NCI-H2107 treated with DMSO at 0.1 percent for 48 hours (cell line): ENCODE results near the gene STAC3.
"Not testable (repeated sequence)": the region's sequence is repeated elsewhere in the genome, so short reads cannot be mapped to it uniquely, and the experiment has no call there.

ENCODE experiments used
- DNase-seq: peaks from one replicate; lab custom pipeline; 2025; ENCODE audit not compliant: unreplicated experiment; lab: John Stamatoyannopoulos, UW

STAC3 gene

DNA sequence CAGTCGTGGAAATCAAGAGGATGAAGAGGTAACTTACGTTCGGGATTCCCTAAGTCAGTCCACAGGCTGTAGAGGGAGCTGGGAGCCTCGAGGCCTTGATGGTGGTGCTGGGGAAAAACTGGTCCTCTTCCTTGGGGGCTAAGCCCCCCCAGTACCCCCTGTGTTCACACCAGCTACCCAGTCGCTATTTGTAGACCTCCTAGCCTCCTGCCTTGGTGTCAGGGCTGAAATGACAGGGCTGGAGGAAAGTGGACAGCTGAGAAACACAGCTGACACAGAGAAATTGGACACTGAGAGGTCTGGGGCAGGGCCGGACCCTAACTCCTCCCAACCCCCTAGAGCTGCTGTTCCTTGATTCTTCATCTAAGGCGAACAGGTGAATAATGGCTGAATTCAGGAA is at the start of gene STAC3:
TSS of gene STAC3 (minus strand) at position 232 of the 400 bp plus-strand sequence. CDS start 1,551 bp downstream, outside the sequence.
- DNase-seq: no peak

DNA sequence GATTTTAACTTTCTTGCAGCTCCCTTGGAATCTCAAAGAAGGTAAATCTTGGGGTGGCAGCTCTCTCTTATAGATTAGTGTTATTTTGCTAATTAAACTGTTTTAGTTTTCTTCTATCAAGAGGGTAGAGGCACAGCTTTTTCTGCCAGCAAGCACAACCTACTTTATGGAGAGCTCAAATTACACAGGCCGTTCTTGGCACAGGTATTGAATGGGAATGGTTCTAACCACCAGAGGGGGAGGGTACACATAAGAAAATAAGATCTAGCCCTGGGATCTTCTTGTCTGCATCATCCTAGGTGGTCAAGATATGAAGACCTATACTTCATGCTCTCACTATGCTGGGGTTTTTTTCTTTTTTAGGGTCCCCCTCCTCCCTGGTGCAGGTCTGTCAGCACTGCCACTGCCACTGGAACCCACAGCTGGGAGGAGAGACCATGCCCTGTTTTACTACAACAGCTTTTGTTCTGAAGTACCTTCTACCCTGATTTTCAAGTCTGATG is 48.6 kb upstream of the STAC3 start:
- peak; percentile 86 for DNase-seq

- no peak for DNase-seq
These were observed 45.3 kb upstream of the STAC3 start for GRCh38 chr12:57296291-57296690.

GRCh38 chr12:57282073-57282472 is 31.1 kb upstream of the STAC3 start:
- not testable (repeated sequence) for DNase-seq

DNA sequence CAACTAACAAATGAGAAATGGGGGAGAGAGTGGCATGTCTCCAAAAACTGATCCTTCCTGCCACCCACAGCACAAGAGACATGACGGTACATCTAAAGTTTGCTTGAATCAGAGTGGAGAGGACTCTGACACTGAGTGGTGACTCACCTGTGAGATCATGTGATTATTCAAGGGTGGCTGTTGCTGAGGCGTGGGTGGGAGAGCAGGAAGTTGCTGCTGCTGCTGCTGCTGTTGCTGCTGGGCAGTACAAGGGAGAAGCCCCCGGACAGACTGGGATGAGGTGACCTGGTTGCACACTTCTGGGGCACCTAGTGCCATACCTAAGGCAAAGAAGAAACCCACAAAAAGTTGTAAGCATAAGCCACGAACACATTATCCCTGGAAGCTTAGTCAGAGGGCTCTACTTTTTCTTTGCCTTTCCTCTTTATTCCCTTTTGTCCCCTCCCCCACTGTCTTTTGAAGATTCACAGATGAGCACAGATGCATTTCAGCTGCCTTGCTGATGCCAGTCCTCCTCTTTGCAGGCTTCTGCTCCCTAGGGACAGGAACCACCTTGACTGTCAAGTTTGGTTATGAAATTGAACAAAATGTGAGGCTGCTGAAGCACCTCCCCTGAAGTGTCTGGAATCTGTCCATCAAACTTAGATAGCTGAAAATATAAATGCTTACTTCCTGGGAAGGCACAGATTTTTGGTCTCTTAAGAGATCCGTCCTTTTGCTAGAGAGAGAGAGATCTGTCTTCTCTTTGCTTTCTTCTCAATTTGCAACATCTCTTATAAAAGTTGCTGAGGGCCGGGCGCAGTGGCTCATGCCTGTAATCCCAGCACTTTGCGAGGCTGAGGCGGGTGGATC is 29.4 kb upstream of the STAC3 start:
- no peak for DNase-seq

GRCh38 chr12:57278465-57279381 is 27.7 kb upstream of the STAC3 start:
- no peak for DNase-seq

GRCh38 chr12:57276935-57277563 is 26.1 kb upstream of the STAC3 start:
- DNase-seq: peak; percentile 17

DNA sequence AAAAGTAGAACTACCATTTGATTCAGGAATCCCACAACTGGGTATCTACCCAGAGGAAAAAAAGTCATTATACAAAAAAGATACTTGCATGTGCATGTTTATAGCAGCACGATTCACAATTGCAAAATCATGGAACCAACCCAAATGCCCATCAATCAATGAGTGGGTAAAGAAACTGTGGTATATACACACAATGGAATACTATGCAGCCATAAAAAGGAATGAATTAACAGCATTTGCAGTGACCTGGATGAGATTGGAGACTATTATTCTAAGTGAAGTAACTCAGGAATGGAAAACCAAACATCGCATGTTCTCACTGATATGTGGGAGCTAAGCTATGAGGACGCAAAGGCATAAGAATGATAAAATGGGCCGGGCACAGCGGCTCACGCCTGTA is 25.2 kb upstream of the STAC3 start:
- DNase-seq: not testable (repeated sequence)

DNA sequence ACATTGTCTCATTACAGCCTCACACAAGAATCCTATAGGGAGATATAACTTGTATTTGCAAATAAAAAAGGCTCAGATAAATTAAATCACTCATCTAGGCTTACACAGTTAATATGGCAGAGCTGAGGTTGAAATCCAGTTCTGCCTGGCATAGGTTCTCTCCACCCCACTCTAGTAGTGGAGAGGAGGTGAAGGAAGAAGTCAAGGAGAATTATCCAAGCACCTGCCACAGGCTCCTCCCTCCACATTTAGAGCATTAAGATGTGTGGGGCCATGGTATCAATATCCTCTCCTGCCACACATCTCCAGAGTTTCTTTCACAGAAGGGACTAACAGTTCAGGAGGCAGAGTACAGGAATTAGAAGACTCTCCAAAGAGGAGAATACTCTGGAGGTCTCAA is 22.5 kb upstream of the STAC3 start:
- DNase-seq: no peak

DNA sequence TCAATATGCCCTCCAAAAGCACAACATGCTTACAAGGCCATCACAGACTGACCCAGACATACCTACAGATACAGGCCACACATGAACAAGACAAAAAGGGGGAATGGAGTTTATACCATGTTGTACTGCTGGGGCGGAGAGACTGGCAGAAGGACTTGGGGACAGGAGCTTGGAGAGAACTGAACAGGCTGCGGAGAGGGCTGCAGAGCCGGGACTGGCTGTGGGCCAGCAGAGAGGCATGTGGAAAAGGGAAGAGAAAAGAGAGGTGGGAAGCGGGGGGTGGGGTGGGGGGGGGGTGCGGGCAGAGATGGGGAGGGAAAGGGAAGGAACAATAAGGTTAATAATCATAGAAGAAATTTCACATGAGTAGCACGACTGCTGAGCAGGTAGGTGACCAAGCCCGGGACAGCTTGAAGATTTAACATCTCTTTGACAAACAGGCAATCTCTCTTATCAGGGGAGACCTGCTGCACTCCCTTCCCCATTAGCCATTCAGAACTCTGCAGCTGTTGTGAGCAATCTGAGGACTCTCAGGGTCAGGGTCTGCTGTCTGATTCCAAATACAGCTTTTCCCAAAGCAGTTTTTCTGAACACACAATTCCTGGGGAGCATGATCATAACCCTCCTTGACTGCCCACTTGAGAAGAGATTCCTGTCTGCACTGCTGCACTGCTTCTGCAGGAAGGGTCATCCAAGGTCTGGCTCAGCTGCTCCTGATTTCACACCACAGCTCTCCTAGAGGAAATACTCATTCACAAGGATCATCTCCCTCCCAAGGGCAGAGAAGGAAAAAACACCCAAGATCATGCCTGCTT is 21.6 kb upstream of the STAC3 start:
- no peak for DNase-seq

GRCh38 chr12:57270966-57271470 is 20.0 kb upstream of the STAC3 start:
- DNase-seq: no peak

DNA sequence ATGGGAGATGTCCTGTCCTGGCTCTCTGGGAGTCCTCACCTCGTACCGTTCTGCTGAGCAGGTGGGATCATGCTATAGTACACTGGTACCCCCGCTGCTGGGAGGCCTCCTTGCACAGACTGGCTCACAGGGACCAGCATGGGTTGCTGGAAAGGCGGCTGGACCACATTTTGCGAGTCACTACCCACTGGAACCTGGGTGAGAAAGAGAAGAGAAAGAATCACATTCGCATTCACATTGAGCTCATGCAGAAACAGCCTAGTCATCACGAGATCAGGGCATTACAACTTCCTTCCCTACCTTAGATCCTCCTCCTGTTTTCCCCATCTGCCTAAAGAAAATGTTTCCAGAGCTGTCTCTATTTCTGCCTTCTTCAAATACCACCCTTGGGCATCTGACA is 17.3 kb upstream of the STAC3 start:
- no peak for DNase-seq

DNA sequence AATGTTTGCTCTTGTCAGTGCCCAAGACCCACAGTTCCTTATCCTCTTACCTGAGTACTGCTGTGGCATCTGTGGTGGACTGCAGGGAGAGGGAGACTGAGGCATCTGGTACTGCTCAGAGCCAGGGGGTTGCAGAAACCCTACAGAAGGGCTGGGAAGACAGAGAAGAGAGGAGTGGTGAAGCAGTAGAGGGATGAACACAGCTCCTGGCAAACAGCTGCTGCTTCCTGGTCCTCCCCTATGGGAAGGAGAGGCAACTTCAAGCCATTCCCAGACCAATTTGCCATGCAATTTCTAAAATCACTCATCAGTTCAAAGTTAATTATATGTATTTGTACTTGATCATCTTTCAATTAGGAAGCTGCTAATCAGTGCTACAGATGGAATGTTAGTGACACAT is 15.7 kb upstream of the STAC3 start:
- DNase-seq: no peak

GRCh38 chr12:57263096-57263495 is 12.1 kb upstream of the STAC3 start:
- no peak for DNase-seq

GRCh38 chr12:57262126-57262822 is 11.3 kb upstream of the STAC3 start:
- no peak for DNase-seq

GRCh38 chr12:57261428-57261865 is 10.5 kb upstream of the STAC3 start:
- peak; percentile 99 for DNase-seq

DNA sequence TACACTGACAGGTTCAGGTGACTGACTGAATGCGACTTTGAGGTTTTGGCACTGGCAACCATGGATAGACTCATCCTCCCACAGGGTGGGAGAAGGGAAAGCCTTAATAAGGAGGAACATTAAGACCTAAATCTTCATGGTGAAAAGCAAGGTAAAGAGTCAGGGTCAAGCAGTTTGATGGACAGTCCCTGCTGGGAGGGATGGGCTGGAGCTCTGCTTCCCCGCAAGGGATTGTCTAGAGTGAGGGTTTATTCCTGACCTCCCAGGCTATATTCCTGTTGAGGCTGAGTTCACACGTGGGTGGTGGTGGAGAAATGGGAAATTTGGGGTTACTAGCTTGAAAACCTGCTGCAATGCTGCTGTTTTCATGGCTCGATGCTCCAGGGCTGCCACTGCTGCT is 9.4 kb upstream of the STAC3 start:
- no peak for DNase-seq

- DNase-seq: no peak
These were observed 8.3 kb upstream of the STAC3 start for GRCh38 chr12:57258977-57259970.
